Mucosa of stomach (tissue), 1 donor: ENCODE measurements around the gene CCR4.
"Not testable (repeated sequence)": the region's sequence is repeated elsewhere in the genome, so short reads cannot be mapped to it uniquely, and the experiment has no call there.

Experiments
- H3K27me3 ChIP-seq: one replicate; pipeline ENCODE4 v1.7.0; 2013; ENCODE audit warnings: mild to moderate bottlenecking, low read length; ENCODE audit not compliant: control insufficient read depth, insufficient read depth
- H3K36me3 ChIP-seq: one replicate; pipeline ENCODE4 v1.7.0; 2013; ENCODE audit warnings: low read length; ENCODE audit not compliant: control insufficient read depth, insufficient read depth
- H3K4me1 ChIP-seq: one replicate; pipeline ENCODE4 v1.7.0; 2013; ENCODE audit warnings: mild to moderate bottlenecking, low read length; ENCODE audit not compliant: control insufficient read depth, insufficient read depth
- H3K4me3 ChIP-seq: one replicate; pipeline ENCODE4 v1.7.0; 2013; ENCODE audit warnings: low read length
- H3K9ac ChIP-seq: one replicate; pipeline ENCODE4 v1.7.0; 2013; ENCODE audit warnings: mild to moderate bottlenecking, low read length, moderate library complexity
- H3K9me3 ChIP-seq: one replicate; pipeline ENCODE4 v1.7.0; 2013; ENCODE audit warnings: mild to moderate bottlenecking, low read length, moderate library complexity; ENCODE audit not compliant: control insufficient read depth
- donor health status: Pancreatic carcinoma.

Gene CCR4

DNA sequence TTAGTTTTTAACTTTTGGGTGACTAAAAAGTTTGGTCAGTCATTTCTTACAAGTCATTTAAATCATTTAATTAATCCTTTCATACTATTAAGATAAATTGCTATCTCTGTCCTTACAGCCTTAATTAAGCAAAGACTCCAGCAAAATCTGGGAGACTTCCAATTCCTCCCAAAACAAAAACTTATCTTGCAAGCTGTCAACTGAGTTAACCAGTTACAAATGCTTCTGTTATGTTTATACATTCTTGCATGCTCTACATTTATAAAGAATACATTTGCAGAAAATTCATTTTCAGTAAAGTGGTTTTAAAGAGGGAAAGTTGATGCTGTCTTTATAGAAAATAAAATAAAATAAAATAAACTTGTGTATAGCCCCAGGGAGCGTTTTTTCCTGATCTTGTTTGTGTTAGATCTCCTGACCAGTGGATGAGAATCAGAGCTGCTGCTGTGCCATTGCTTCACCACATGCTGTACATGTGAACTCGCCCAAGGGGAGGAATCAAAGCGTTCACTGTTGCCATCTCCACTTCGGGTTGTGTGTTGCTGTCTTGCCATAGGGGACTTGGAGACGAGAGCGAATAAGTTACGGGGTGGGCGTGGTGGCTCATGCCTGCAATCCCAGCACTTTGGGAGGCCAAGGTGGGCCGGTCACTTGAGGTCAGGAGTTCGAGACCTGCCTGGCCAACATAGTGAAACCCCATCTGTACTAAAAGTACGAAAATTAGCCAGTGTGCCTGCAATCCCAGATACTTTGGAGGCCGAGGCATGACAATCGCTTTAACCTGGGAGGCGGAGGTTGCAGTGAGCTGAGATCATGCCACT, 5.5 kb downstream of the CCR4 start:
- Histone ChIP-seq H3K36me3 (no peaks in the 10 kb centered on the region), H3K4me3 (no peak overlapping the region), H3K27me3 (no peaks in the 10 kb centered on the region), H3K9ac (no peak overlapping the region), H3K9me3 (no peaks in the 10 kb centered on the region), H3K4me1 (no peaks in the 10 kb centered on the region)

GRCh38 chr3:32958509-32958908, 7.1 kb downstream of the CCR4 start:
- no peaks in the 10 kb centered on the region for H3K36me3 ChIP-seq
- no peak overlapping the region for H3K9ac ChIP-seq
- no peaks in the 10 kb centered on the region for H3K4me1 ChIP-seq
- no peaks in the 10 kb centered on the region for H3K27me3 ChIP-seq
- H3K4me3 ChIP-seq: no peak overlapping the region
- H3K9me3 ChIP-seq: no peaks in the 10 kb centered on the region

- Histone ChIP-seq H3K9ac (no peak overlapping the region), H3K4me3 (no peak overlapping the region), H3K36me3 (no peaks in the 10 kb centered on the region), H3K9me3 (no peaks in the 10 kb centered on the region), H3K27me3 (no peaks in the 10 kb centered on the region), H3K4me1 (no peaks in the 10 kb centered on the region)
These were observed 7.9 kb downstream of the CCR4 start for GRCh38 chr3:32959371-32959770.

DNA sequence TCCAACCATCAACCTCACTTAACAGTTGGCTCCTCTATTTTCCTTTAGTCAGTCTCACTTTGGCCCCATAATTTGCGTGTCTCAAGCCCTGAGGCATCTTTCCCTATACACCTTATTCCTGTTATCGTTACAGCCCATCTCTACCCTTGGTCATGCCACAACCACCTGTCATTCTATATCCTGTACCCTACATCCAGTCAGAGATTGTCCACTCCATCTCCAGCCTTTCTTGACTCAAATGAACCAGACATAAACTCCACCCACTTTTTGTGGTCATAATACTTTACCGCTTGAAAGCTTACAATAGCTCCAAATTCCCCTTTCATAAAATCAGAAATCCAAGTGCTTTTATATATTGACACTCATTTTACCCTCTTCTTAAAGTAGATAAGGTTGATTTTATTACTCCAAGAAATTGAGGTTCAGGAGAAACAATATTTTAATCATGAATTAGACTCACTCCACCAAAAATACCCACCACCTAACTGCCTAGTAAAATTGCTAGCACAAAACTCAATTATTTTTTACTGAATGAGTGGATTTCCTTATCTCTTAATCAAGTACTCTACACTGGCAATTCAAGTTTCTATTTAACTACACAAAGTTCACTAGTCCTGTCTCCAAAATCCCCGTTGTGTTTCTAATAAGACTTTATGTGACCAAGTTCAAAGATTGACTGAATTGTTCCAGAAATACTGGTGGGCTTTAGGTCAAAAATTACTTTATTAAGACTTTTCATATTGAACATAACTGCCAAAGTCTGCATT, 9.1 kb downstream of the CCR4 start:
- H3K4me1 ChIP-seq: no peaks in the 10 kb centered on the region
- no peaks in the 10 kb centered on the region for H3K36me3 ChIP-seq
- no peaks in the 10 kb centered on the region for H3K27me3 ChIP-seq
- H3K4me3 ChIP-seq: no peak overlapping the region
- no peak overlapping the region for H3K9ac ChIP-seq
- H3K9me3 ChIP-seq: no peaks in the 10 kb centered on the region

DNA sequence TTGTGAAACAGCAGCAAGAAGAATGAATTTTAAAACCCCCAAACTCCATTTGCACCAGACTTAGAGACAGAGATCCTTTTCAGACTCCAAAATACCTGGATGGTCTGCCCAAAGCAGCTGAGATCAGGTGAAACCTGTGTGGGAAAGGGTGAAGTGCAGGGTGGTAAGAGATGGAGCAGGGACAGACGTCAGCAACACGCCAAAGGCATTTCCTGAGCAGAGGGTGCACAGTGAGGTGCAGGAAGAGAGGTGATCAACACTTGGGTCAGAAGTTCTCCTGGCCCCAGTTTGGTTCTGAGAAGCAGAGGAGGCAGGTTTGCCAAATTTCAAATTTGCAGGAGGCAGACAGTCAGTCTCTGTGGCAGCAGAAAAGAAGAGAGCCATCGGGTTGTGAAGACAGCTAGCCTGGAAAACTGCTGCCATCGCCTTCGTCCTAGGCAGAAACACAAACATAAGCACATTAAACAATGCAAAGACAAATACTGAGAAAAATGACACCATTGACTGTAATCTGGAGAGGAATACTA, 9.8 kb downstream of the CCR4 start:
- Histone ChIP-seq H3K27me3 (no peaks in the 10 kb centered on the region), H3K9me3 (no peaks in the 10 kb centered on the region), H3K4me3 (no peak overlapping the region), H3K36me3 (no peaks in the 10 kb centered on the region), H3K4me1 (no peaks in the 10 kb centered on the region), H3K9ac (no peak overlapping the region)

GRCh38 chr3:32963871-32964270, 12.4 kb downstream of the CCR4 start:
- no peaks in the 10 kb centered on the region for H3K9me3 ChIP-seq
- H3K27me3 ChIP-seq: no peaks in the 10 kb centered on the region
- no peaks in the 10 kb centered on the region for H3K36me3 ChIP-seq
- no peak overlapping the region for H3K4me3 ChIP-seq
- H3K4me1 ChIP-seq: no peaks in the 10 kb centered on the region
- no peak overlapping the region for H3K9ac ChIP-seq

- not testable (repeated sequence) for H3K36me3 ChIP-seq, H3K4me3 ChIP-seq, H3K27me3 ChIP-seq, H3K9me3 ChIP-seq, H3K9ac ChIP-seq, H3K4me1 ChIP-seq
These were observed 13.3 kb downstream of the CCR4 start for GRCh38 chr3:32964781-32965180.

DNA sequence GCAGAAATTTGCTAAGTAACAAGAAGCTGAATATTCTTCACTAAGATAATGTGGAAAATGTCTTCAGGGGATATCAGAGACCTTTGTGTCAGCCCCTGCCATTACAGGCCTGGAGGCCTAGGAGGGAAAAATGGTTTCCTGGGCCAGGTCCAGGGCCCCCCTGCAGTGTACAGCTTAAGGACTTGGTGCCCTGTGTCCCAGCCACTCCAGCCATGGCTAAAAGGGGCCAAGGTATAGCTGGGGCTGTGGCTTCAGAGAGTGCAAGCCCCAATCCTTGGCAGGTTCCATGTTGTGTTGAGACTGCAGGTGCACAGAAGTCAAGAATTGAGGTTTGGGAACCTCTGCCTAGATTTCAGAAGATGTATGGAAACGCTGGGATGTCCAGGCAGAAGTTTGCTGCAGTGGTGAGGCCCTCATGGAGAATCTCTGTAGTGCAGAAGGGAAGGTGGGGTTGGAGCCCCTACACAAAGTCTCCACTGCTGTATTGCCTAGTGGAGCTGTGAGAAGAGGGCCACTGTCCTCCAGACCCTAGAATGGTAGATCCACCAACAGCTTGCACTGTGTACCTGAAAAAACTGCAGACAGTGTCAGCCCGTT, 14.3 kb downstream of the CCR4 start:
- not testable (repeated sequence) for H3K9ac ChIP-seq, H3K27me3 ChIP-seq, H3K36me3 ChIP-seq, H3K9me3 ChIP-seq, H3K4me3 ChIP-seq, H3K4me1 ChIP-seq

DNA sequence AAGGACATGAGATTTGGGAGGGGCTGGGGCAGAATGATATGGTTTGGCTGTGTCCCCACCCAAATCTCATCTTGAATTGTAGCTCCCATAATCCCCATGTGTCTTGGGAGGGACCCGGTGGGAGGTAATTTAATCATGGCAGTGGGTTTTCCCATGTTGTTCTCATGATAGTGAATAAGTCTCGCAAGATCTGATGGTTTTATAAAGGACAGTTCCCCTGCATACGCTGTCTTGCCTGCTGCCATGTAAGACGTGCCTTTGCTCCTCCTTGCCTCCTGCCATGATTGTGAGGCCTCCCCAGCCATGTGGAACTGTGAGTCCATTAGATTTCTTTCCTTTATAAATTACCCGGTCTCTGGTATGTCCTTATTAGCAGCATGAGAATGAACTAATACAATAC, 15.2 kb downstream of the CCR4 start:
- H3K4me3 ChIP-seq, H3K36me3 ChIP-seq, H3K9ac ChIP-seq, H3K9me3 ChIP-seq, H3K4me1 ChIP-seq, H3K27me3 ChIP-seq: not testable (repeated sequence)

- Histone ChIP-seq H3K36me3 (no peaks in the 10 kb centered on the region), H3K27me3 (no peaks in the 10 kb centered on the region), H3K4me3 (no peak overlapping the region), H3K4me1 (peaks cover 5% of the 10 kb centered on the region), H3K9me3 (no peaks in the 10 kb centered on the region), H3K9ac (no peak overlapping the region)
These were observed 16.9 kb downstream of the CCR4 start for GRCh38 chr3:32968166-32968919.

- Histone ChIP-seq H3K9me3 (no peaks in the 10 kb centered on the region), H3K36me3 (no peaks in the 10 kb centered on the region), H3K9ac (no peak overlapping the region), H3K4me3 (no peak overlapping the region), H3K27me3 (no peaks in the 10 kb centered on the region), H3K4me1 (peaks cover 5% of the 10 kb centered on the region)
These were observed 17.5 kb downstream of the CCR4 start for GRCh38 chr3:32968920-32969389.
